NAMALWA (cell line): ENCODE data around the gene NAP1L2.
"Not testable (repeated sequence)": the region's sequence is repeated elsewhere in the genome, so short reads cannot be mapped to it uniquely, and the experiment has no call there.

Source experiments
- DNase-seq: peaks from one replicate; pipeline ENCODE4 v3.0.0-alpha.2; 2015; ENCODE audit warnings: low spot score

Gene NAP1L2

GRCh38 chrX:73214426-73215094 lies at the start of gene NAP1L2:
Gene NAP1L2 (minus strand): TSS chrX:73214851. CDS start chrX:73214492, 359 bp downstream.
- DNase-seq: no peak

GRCh38 chrX:73262991-73263390 lies 48.3 kb upstream of the NAP1L2 start:
- peak; percentile 11 for DNase-seq

- DNase-seq: no peak
Measured at GRCh38 chrX:73239242-73239641, 24.6 kb upstream of the NAP1L2 start.

GRCh38 chrX:73217621-73218020 lies 3.0 kb upstream of the NAP1L2 start:
- DNase-seq: no peak

- no peak for DNase-seq
Measured at GRCh38 chrX:73215246-73215645, 595 bp upstream of the NAP1L2 start.

- DNase-seq: no peak
Measured at GRCh38 chrX:73213734-73214425, 771 bp downstream of the NAP1L2 start.

- DNase-seq: no peak
Measured at GRCh38 chrX:73206366-73206765, 8.3 kb downstream of the NAP1L2 start.

- no peak for DNase-seq
Measured at GRCh38 chrX:73182502-73183114, 32.0 kb downstream of the NAP1L2 start.

- DNase-seq: not testable (repeated sequence)
Measured at GRCh38 chrX:73168945-73169344, 45.7 kb downstream of the NAP1L2 start.
